ENCODE data around the gene ZNF808.
"Not testable (repeated sequence)": the region's sequence is repeated elsewhere in the genome, so short reads cannot be mapped to it uniquely, and the experiment has no call there.

The ZNF808 gene

GRCh38 chr19:52599241-52599640 is 71.8 kb downstream of the ZNF808 start:
- H3K9ac ChIP-seq (ENCODE audit: low read depth, low read length) = no peak overlapping the region
- peaks cover 6% of the 10 kb centered on the region; the same call in 1 of the 2 replicates for H3K27me3 ChIP-seq (ENCODE audit: control insufficient read depth, insufficient read depth, low read length)
- H3K4me3 ChIP-seq (ENCODE audit: low read depth, low read length) = no peak overlapping the region
- peaks cover 9% of the 10 kb centered on the region; the same call in 1 of the 2 replicates for H3K9me3 ChIP-seq (ENCODE audit: control insufficient read depth, insufficient read depth, low read length)
- peaks cover 24% of the 10 kb centered on the region for H3K36me3 ChIP-seq (ENCODE audit: control insufficient read depth, insufficient read depth, low read length)
- no peak overlapping the region for H3K27ac ChIP-seq (ENCODE audit: low read depth, low read length)
- H3K4me1 ChIP-seq (ENCODE audit: control insufficient read depth, insufficient read depth, low read length) = no peaks in the 10 kb centered on the region

- no peak overlapping the region for H3K9ac ChIP-seq (ENCODE audit: low read depth, low read length)
- peak overlapping the region; percentile 82 for H3K4me3 ChIP-seq (ENCODE audit: low read depth, low read length)
- peak overlapping the region; percentile 70 for H3K27ac ChIP-seq (ENCODE audit: low read depth, low read length)
- peaks cover 9% of the 10 kb centered on the region; the same call in 1 of the 2 replicates for H3K9me3 ChIP-seq (ENCODE audit: control insufficient read depth, insufficient read depth, low read length)
- peaks cover 13% of the 10 kb centered on the region for H3K36me3 ChIP-seq (ENCODE audit: control insufficient read depth, insufficient read depth, low read length)
- peaks cover 6% of the 10 kb centered on the region; the same call in 1 of the 2 replicates for H3K27me3 ChIP-seq (ENCODE audit: control insufficient read depth, insufficient read depth, low read length)
- H3K4me1 ChIP-seq (ENCODE audit: control insufficient read depth, insufficient read depth, low read length) = no peaks in the 10 kb centered on the region
Measured at GRCh38 chr19:52600639-52601024, 73.2 kb downstream of the ZNF808 start.

- Histone ChIP-seq H3K9me3 (ENCODE audit: control insufficient read depth, insufficient read depth, low read length) (peaks cover 6% of the 10 kb centered on the region; the same call in 1 of the 2 replicates), H3K9ac (ENCODE audit: low read depth, low read length) (peak overlapping the region; percentile 61; the same call in 1 of the 2 replicates), H3K27ac (ENCODE audit: low read depth, low read length) (peak overlapping the region; percentile 70), H3K27me3 (ENCODE audit: control insufficient read depth, insufficient read depth, low read length) (peaks cover 6% of the 10 kb centered on the region; the same call in 1 of the 2 replicates), H3K4me3 (ENCODE audit: low read depth, low read length) (peak overlapping the region; percentile 82), H3K4me1 (ENCODE audit: control insufficient read depth, insufficient read depth, low read length) (no peaks in the 10 kb centered on the region), H3K36me3 (ENCODE audit: control insufficient read depth, insufficient read depth, low read length) (peaks cover 6% of the 10 kb centered on the region)
Measured at GRCh38 chr19:52601025-52601973, 73.8 kb downstream of the ZNF808 start.

- H3K27me3 ChIP-seq (ENCODE audit: control insufficient read depth, insufficient read depth, low read length); H3K9ac ChIP-seq (ENCODE audit: low read depth, low read length); H3K4me1 ChIP-seq (ENCODE audit: control insufficient read depth, insufficient read depth, low read length); H3K9me3 ChIP-seq (ENCODE audit: control insufficient read depth, insufficient read depth, low read length); H3K27ac ChIP-seq (ENCODE audit: low read depth, low read length); H3K36me3 ChIP-seq (ENCODE audit: control insufficient read depth, insufficient read depth, low read length): not testable (repeated sequence)
- H3K4me3 ChIP-seq (ENCODE audit: low read depth, low read length) = peak overlapping the region; percentile 82
Measured at GRCh38 chr19:52601974-52602366, 74.5 kb downstream of the ZNF808 start.

GRCh38 chr19:52602941-52603340 is 75.5 kb downstream of the ZNF808 start:
- Histone ChIP-seq H3K27me3 (ENCODE audit: control insufficient read depth, insufficient read depth, low read length) (peaks cover 6% of the 10 kb centered on the region; the same call in 1 of the 2 replicates), H3K27ac (ENCODE audit: low read depth, low read length) (no peak overlapping the region), H3K9ac (ENCODE audit: low read depth, low read length) (no peak overlapping the region), H3K4me3 (ENCODE audit: low read depth, low read length) (no peak overlapping the region), H3K36me3 (ENCODE audit: control insufficient read depth, insufficient read depth, low read length) (no peaks in the 10 kb centered on the region), H3K9me3 (ENCODE audit: control insufficient read depth, insufficient read depth, low read length) (no peaks in the 10 kb centered on the region), H3K4me1 (ENCODE audit: control insufficient read depth, insufficient read depth, low read length) (no peaks in the 10 kb centered on the region)

- Histone ChIP-seq H3K9ac (ENCODE audit: low read depth, low read length) (no peak overlapping the region), H3K27me3 (ENCODE audit: control insufficient read depth, insufficient read depth, low read length) (peaks cover 6% of the 10 kb centered on the region; the same call in 1 of the 2 replicates), H3K4me1 (ENCODE audit: control insufficient read depth, insufficient read depth, low read length) (no peaks in the 10 kb centered on the region), H3K36me3 (ENCODE audit: control insufficient read depth, insufficient read depth, low read length) (no peaks in the 10 kb centered on the region), H3K4me3 (ENCODE audit: low read depth, low read length) (no peak overlapping the region), H3K27ac (ENCODE audit: low read depth, low read length) (no peak overlapping the region), H3K9me3 (ENCODE audit: control insufficient read depth, insufficient read depth, low read length) (no peaks in the 10 kb centered on the region)
Measured at GRCh38 chr19:52603558-52604207, 76.2 kb downstream of the ZNF808 start.
